Right lobe of liver (tissue), 6 donors: Measurements from ENCODE around the gene PPFIBP1. TPM values are rescaled to one million over a fixed set of nuclear protein-coding genes. Genes with fewer than 3 reads are reported as not detected.

Experiments
- ATAC-seq, 4 donors: fragments of 200-7000 bp; cut with Tn5 transposase; one replicate each; pipeline ENCODE4 v1.9.1; 2020; ENCODE audit warnings: mild to moderate bottlenecking in 4 of 4, moderate library complexity in 4 of 4
- DNase-seq, 3 donors: peaks; one replicate each; pipeline ENCODE4 v3.0.0-alpha.2; 2020
- H3K27ac ChIP-seq, 3 donors: fragments of 200-600 bp; one replicate each; pipeline ENCODE4 v1.8.0; 2022
- H3K27me3 ChIP-seq, 2 donors: fragments of 200-600 bp; one replicate each; pipeline ENCODE4 v1.8.0; 2022
- H3K36me3 ChIP-seq, 4 donors: fragments of 200-600 bp; sonication (generic) in 1 of 4; one replicate each; pipeline versions ENCODE4 v1.5.1 to v1.8.0; 2017 to 2022; ENCODE audit warnings: control low read depth in 1 of 4
- H3K4me1 ChIP-seq, 4 donors: fragments of 200-600 bp; sonication (generic) in 1 of 4; one replicate each; pipeline versions ENCODE4 v1.5.1 to v1.8.0; 2017 to 2022; ENCODE audit warnings: control low read depth in 1 of 4
- H3K4me3 ChIP-seq, 3 donors: fragments of 200-600 bp; one replicate each; pipeline ENCODE4 v1.8.0; 2022
- H3K9me3 ChIP-seq, 4 donors: fragments of 200-600 bp; sonication (generic) in 1 of 4; one replicate each; pipeline versions ENCODE4 v1.5.1 to v1.8.0; 2017 to 2022; ENCODE audit warnings: control low read depth in 1 of 4
- CTCF ChIP-seq, 4 donors: fragments of 200-600 bp in 3 of 4; fragments of 450-650 bp in 1 of 4; IDR thresholded peaks; one replicate each; pipeline versions ENCODE4 v1.5.1 to v1.8.0; 2016 to 2022; ENCODE audit warnings: antibody characterized with exemption in 4 of 4, mild to moderate bottlenecking in 2 of 4
- POLR2A ChIP-seq: fragments of 450-650 bp; IDR thresholded peaks from one replicate; pipeline ENCODE4 v1.6.1; 2017; ENCODE audit warnings: antibody characterized with exemption, mild to moderate bottlenecking
- WGBS: methylation state at CpG from one replicate; pipeline ENCODE4 v1.1.6; 2018; ENCODE audit warnings: low coverage, low lambda C conversion rate; ENCODE audit not compliant: insufficient coverage; ENCODE audit errors: missing lambda C conversion rate; 5-methylcytosine and 5-hydroxymethylcytosine counted together
- intact Hi-C, 2 donors: fragments of 100-400 bp; cut with DNase I; formaldehyde crosslinking; loops; one replicate each; pipeline versions ENCODE4 v1.11.2 to v1.14.1; 2022
- total RNA-seq, 6 experiments: library from RNA; depleted of rRNA in 2 of 6; stranded (reverse); fragments of >200 nt in 2 of 6; fragmentation: NEBNext Ultra II Directional in 3 of 6; extraction: Animal tissue kit (Norgen Biotek cat#: 25700) in 3 of 6; gene quantifications; one replicate each; pipeline versions ENCODE4 v1.1.0 to v1.2.4, GENCODE V29; 2016 to 2023
- donor health status: DM: no; HTN: yes; CAD: no.
- donor health status: DM: no; HTN: no; CAD: no.
- donor health status: DM: no; HTN: no; CAD: no.
- donor health status: DM: no; HTN: yes; CAD: no.
- donor health status: DM: no; HTN: yes; CAD: no.

PPFIBP1 gene
- total RNA-seq, 6 experiments from 2014 or later, result 24.1 to 53.9 (median 35.8) TPM

- Histone ChIP-seq H3K36me3 (no peaks in the 10 kb centered on the region), H3K9me3 (no peaks in the 10 kb centered on the region), H3K4me1 (no peaks in the 10 kb centered on the region), H3K27me3 (no peaks in the 10 kb centered on the region), H3K4me3 (no peak overlapping the region), H3K27ac (no peak overlapping the region)
- intact Hi-C loops, result no loop called here
- TF ChIP-seq POLR2A, result no peak
- TF ChIP-seq CTCF (IDR thresholded peaks at IDR 0.05), result no peak
- no peak for ATAC-seq
- DNase-seq, result no peak
Measured at GRCh38 chr12:27505761-27506160, 18.2 kb upstream of the PPFIBP1 start.

GRCh38 chr12:27506645-27507189 lies 17.3 kb upstream of the PPFIBP1 start:
- 100% methylated on average over 2 of the region's 2 CpGs for WGBS
- DNase-seq, result no peak
- Histone ChIP-seq H3K4me1 (no peaks in the 10 kb centered on the region), H3K27ac (no peak overlapping the region), H3K27me3 (no peaks in the 10 kb centered on the region), H3K4me3 (no peak overlapping the region), H3K9me3 (no peaks in the 10 kb centered on the region), H3K36me3 (no peaks in the 10 kb centered on the region)
- intact Hi-C loops, result no loop called here
- TF ChIP-seq POLR2A (no peak), CTCF (IDR thresholded peaks at IDR 0.05) (no peak)
- ATAC-seq, result no peak

GRCh38 chr12:27508736-27509431 lies 15.1 kb upstream of the PPFIBP1 start:
- Histone ChIP-seq H3K9me3 (no peaks in the 10 kb centered on the region), H3K27me3 (no peaks in the 10 kb centered on the region), H3K36me3 (no peaks in the 10 kb centered on the region), H3K4me3 (no peak overlapping the region), H3K4me1 (no peaks in the 10 kb centered on the region), H3K27ac (no peak overlapping the region)
- DNase-seq, result no peak
- TF ChIP-seq POLR2A, result no peak
- TF ChIP-seq CTCF (IDR thresholded peaks at IDR 0.05), result no peak
- no peak for ATAC-seq
- intact Hi-C loops, result no loop called here
- 78% methylated on average over 4 of the region's 5 CpGs for WGBS

- WGBS, result 62% methylated on average over 6 of the region's 6 CpGs
- H3K9me3 ChIP-seq, result no peaks in the 10 kb centered on the region
- DNase-seq (no peak), ATAC-seq (peak in 1 of 4 donors; percentile 56)
- intact Hi-C loops, result no loop called here
- no peaks in the 10 kb centered on the region for H3K27me3 ChIP-seq
- H3K4me1 ChIP-seq, result no peaks in the 10 kb centered on the region
- TF ChIP-seq POLR2A (no peak), CTCF (IDR thresholded peaks at IDR 0.05) (no peak)
- H3K27ac ChIP-seq, result no peak overlapping the region
- no peaks in the 10 kb centered on the region for H3K36me3 ChIP-seq
- H3K4me3 ChIP-seq, result no peak overlapping the region
Measured at GRCh38 chr12:27511031-27511722, 12.8 kb upstream of the PPFIBP1 start.
